HepG2 (cell line): Measurements from ENCODE around the gene TNNI2. TPM values are rescaled to one million over a fixed set of nuclear protein-coding genes. Genes with fewer than 3 reads are reported as not detected.

Experiments
- ADNP ChIP-seq: sonication (generic); formaldehyde crosslinking; IDR thresholded peaks from 2 replicates; pipeline ENCODE4 v1.4.0; 2020; ENCODE audit warnings: missing genetic modification reagents
- HMG20B ChIP-seq: conservative IDR thresholded peaks from 2 replicates; pipeline ENCODE4 v1.6.1; 2016; ENCODE audit warnings: missing genetic modification reagents, missing compliant biosample characterization
- IRX3 ChIP-seq: sonication (generic); formaldehyde crosslinking; IDR thresholded peaks from 2 replicates; pipeline ENCODE4 v1.8.1; 2023; ENCODE audit warnings: mild to moderate bottlenecking, low read depth, missing genetic modification reagents, borderline replicate concordance
- MAZ ChIP-seq, 2 experiments: sonication (generic) in 1 of 2; formaldehyde crosslinking in 1 of 2; IDR thresholded peaks; 2 replicates each; pipeline versions ENCODE4 v1.5.0 to v1.6.1; 2012 to 2020; ENCODE audit warnings: low read depth in 2 of 2, mild to moderate bottlenecking in 2 of 2, borderline replicate concordance in 1 of 2, improper control_type of control experiment in 1 of 2, low read length in 1 of 2, missing genetic modification reagents in 1 of 2, moderate library complexity in 1 of 2
- NCOA5 ChIP-seq: sonication (generic); formaldehyde crosslinking; IDR thresholded peaks from 2 replicates; pipeline ENCODE4 v1.4.0; 2020; ENCODE audit warnings: missing genetic modification reagents
- NFE2 ChIP-seq: sonication (generic); formaldehyde crosslinking; IDR thresholded peaks from 2 replicates; pipeline ENCODE4 v1.4.0; 2020; ENCODE audit warnings: missing genetic modification reagents
- PAF1 ChIP-seq: IDR thresholded peaks from 2 replicates; pipeline ENCODE4 v1.6.1; 2016; ENCODE audit warnings: missing genetic modification reagents, missing compliant biosample characterization
- PHF21A ChIP-seq: sonication (generic); formaldehyde crosslinking; IDR thresholded peaks from 2 replicates; pipeline ENCODE4 v1.5.0; 2020; ENCODE audit warnings: mild to moderate bottlenecking, missing genetic modification reagents
- RNF2 ChIP-seq: fragments of 450-650 bp; conservative IDR thresholded peaks from 2 replicates; pipeline ENCODE4 v1.6.1; 2016; ENCODE audit warnings: low read depth
- RNF219 ChIP-seq: sonication (generic); formaldehyde crosslinking; IDR thresholded peaks from 2 replicates; pipeline ENCODE4 v1.5.0; 2020; ENCODE audit warnings: mild to moderate bottlenecking, missing genetic modification reagents
- SALL2 ChIP-seq: sonication (generic); formaldehyde crosslinking; IDR thresholded peaks from 2 replicates; pipeline ENCODE4 v1.8.1; 2023; ENCODE audit warnings: mild to moderate bottlenecking, missing genetic modification reagents, inconsistent platforms
- SMARCC2 ChIP-seq: fragments of 450-650 bp; IDR thresholded peaks from 2 replicates; pipeline ENCODE4 v1.6.1; 2017; ENCODE audit warnings: antibody characterized with exemption, mild to moderate bottlenecking
- SRF ChIP-seq: IDR thresholded peaks from 2 replicates; pipeline ENCODE4 v1.6.1; 2011; ENCODE audit warnings: mild to moderate bottlenecking, low read depth, low read length, moderate library complexity
- STAT5B ChIP-seq: sonication (generic); formaldehyde crosslinking; IDR thresholded peaks from 2 replicates; pipeline ENCODE4 v1.4.0; 2020; ENCODE audit warnings: missing genetic modification reagents
- TAF15 ChIP-seq: fragments of 200-400 bp; formaldehyde crosslinking; IDR thresholded peaks from one replicate; pipeline ENCODE4 v1.6.1; 2018; ENCODE audit warnings: mild to moderate bottlenecking, low read depth, low read length; ENCODE audit not compliant: poor library complexity, severe bottlenecking
- ZBTB7A ChIP-seq: sonication (generic); formaldehyde crosslinking; IDR thresholded peaks from 2 replicates; pipeline ENCODE4 v1.8.0; 2022; ENCODE audit warnings: mild to moderate bottlenecking, missing genetic modification reagents
- ZFX ChIP-seq: sonication (generic); formaldehyde crosslinking; IDR thresholded peaks from 2 replicates; pipeline ENCODE4 v1.4.0; 2020; ENCODE audit warnings: mild to moderate bottlenecking, low read depth, missing genetic modification reagents, moderate library complexity
- ZNF407 ChIP-seq: sonication (generic); formaldehyde crosslinking; IDR thresholded peaks from one replicate; pipeline ENCODE4 v1.5.1; 2020; ENCODE audit warnings: mild to moderate bottlenecking, missing genetic modification reagents; ENCODE audit errors: not compliant biosample characterization
- ZNF614 ChIP-seq: IDR thresholded peaks from 2 replicates; pipeline ENCODE4 v1.6.1; 2018; ENCODE audit warnings: missing biosample characterization, missing genetic modification reagents, inconsistent platforms, borderline replicate concordance
- ZNF691 ChIP-seq: sonication (generic); formaldehyde crosslinking; IDR thresholded peaks from 2 replicates; pipeline ENCODE4 v1.4.0; 2020; ENCODE audit warnings: missing genetic modification reagents, low read depth, mild to moderate bottlenecking, borderline replicate concordance
- ZNF7 ChIP-seq: IDR thresholded peaks from 2 replicates; pipeline ENCODE4 v1.6.1; 2016; ENCODE audit warnings: missing biosample characterization, missing genetic modification reagents
- polyA plus RNA-seq, 8 experiments: library from polyadenylated mRNA; depleted of rRNA in 3 of 8; stranded (reverse) in 7 of 8; unstranded in 1 of 8; fragments of >200 nt; fragmentation: Illumina TruSeq in 4 of 8; extraction: Trizol in 4 of 8; gene quantifications; 2 replicates each; pipeline versions ENCODE4 v1.2.1 to v1.2.3, GENCODE V29; 2011 to 2016; ENCODE audit warnings: low read depth in 4 of 8, missing spikeins in 1 of 8, mixed read lengths in 1 of 8; ENCODE audit not compliant: insufficient read depth in 1 of 8
- total RNA-seq, 5 experiments: library from RNA; depleted of rRNA; stranded (reverse); fragments of >200 nt; fragmentation: Illumina TruSeq; extraction: Trizol; gene quantifications; 2 replicates each; pipeline ENCODE4 v1.2.3, GENCODE V29; 2016; ENCODE audit warnings: low read depth in 1 of 5

Gene TNNI2
- total and polyA plus RNA-seq, 2 of the 13 experiments (the other 11 are each of a cell fraction or from before 2014, with no cell fraction given): 7.2 to 12.0 TPM

- TF ChIP-seq ZNF407 (CRISPR knock-in tag) (no peak), PAF1 (no peak), NFE2 (no peak), ZBTB7A (CRISPR knock-in tag) (no peak), NCOA5 (CRISPR knock-in tag) (no peak), SRF (no peak), SMARCC2 (no peak), ADNP (CRISPR knock-in tag) (no peak), ZFX (CRISPR knock-in tag) (peak; percentile 60; the same call in 1 of the 2 replicates), HMG20B (no peak), TAF15 (no peak), RNF2 (no peak), RNF219 (CRISPR knock-in tag) (no peak), PHF21A (CRISPR knock-in tag) (no peak), ZNF614 (no peak), IRX3 (no peak), ZNF7 (CRISPR knock-in tag) (no peak), ZNF691 (peak; percentile 63; the same call in 1 of the 2 replicates), MAZ (IDR thresholded peaks at IDR 0.05; ENCODE audit: borderline replicate concordance, low read depth, low read length) (no peak), MAZ (CRISPR knock-in tag; IDR thresholded peaks at IDR 0.05; ENCODE audit: low read depth) (no peak), STAT5B (CRISPR knock-in tag) (no peak), SALL2 (CRISPR knock-in tag) (no peak)
Observed at GRCh38 chr11:1838077-1838425, 730 bp upstream of the TNNI2 start (continued).
